IMR-90 (cell line): ENCODE results near the gene TMEM14A. TPM values are rescaled to one million over a fixed set of nuclear protein-coding genes. Genes with fewer than 3 reads are reported as not detected.

Experiments used
- ATAC-seq: fragments of 200-7000 bp; cut with Tn5 transposase; 2 replicates; pipeline ENCODE4 v1.9.1; 2020; ENCODE audit warnings: low read depth, mild to moderate bottlenecking, moderate library complexity
- BruUV-seq: library from RNA; stranded (reverse); fragments of 400-500 nt; replicated peaks from 2 replicates; lab custom pipeline; 2021; lab: Mats Ljungman, UMichigan
- CTCF ChIA-PET: fragments of 300-600 bp; formaldehyde crosslinking; extraction: SDS; loops from one replicate; lab custom pipeline; 2021; ENCODE audit warnings: antibody characterized with exemption; lab: Yijun Ruan, JAX
- POLR2A ChIA-PET: fragments of 300-600 bp; sonication (Branson Sonifier 250); formaldehyde crosslinking; loops from one replicate; lab custom pipeline; 2022; ENCODE audit warnings: antibody characterized with exemption; ENCODE audit not compliant: unreplicated experiment; lab: Charles Lee
- DNase-seq: peaks from one replicate; pipeline ENCODE4 v3.0.0; 2013
- H2AFZ ChIP-seq: replicated peaks from 2 replicates; pipeline ENCODE3; 2013; ENCODE audit warnings: low read length, mild to moderate bottlenecking; ENCODE audit not compliant: poor library complexity
- H2AK5ac ChIP-seq: 2 replicates; pipeline ENCODE4 v1.6.1; 2013; ENCODE audit warnings: low read depth, low read length, inconsistent platforms
- H2AK9ac ChIP-seq: replicated peaks from 2 replicates; pipeline ENCODE3; 2013; ENCODE audit warnings: mild to moderate bottlenecking, low read depth, low read length, moderate library complexity; ENCODE audit not compliant: poor library complexity
- H2BK120ac ChIP-seq: 2 replicates; pipeline ENCODE4 v1.6.1; 2013; ENCODE audit warnings: low read depth, low read length, inconsistent platforms
- H2BK15ac ChIP-seq: 3 replicates; pipeline ENCODE4 v1.6.1; 2013; ENCODE audit warnings: low read depth, low read length, inconsistent platforms
- H2BK20ac ChIP-seq: 2 replicates; pipeline ENCODE4 v1.6.1; 2013; ENCODE audit warnings: low read depth, mild to moderate bottlenecking, inconsistent platforms, low read length, moderate library complexity
- H2BK5ac ChIP-seq: 2 replicates; pipeline ENCODE4 v1.6.1; 2013; ENCODE audit warnings: mild to moderate bottlenecking, low read depth, low read length, inconsistent platforms; ENCODE audit not compliant: poor library complexity, severe bottlenecking
- H3K14ac ChIP-seq: replicated peaks from 2 replicates; pipeline ENCODE4 v1.6.1; 2013; ENCODE audit warnings: low read depth, low read length, inconsistent platforms
- H3K18ac ChIP-seq: 2 replicates; pipeline ENCODE4 v1.6.1; 2013; ENCODE audit warnings: low read depth, low read length, control low read depth
- H3K23ac ChIP-seq: 2 replicates; pipeline ENCODE4 v1.6.1; 2013; ENCODE audit warnings: low read depth, low read length, inconsistent platforms
- H3K27ac ChIP-seq: 2 replicates; pipeline ENCODE4 v1.5.1; 2013; ENCODE audit warnings: mild to moderate bottlenecking, control low read depth, low read length; ENCODE audit not compliant: insufficient read depth
- H3K27me3 ChIP-seq: 2 replicates; pipeline ENCODE4 v1.6.1; 2013; ENCODE audit warnings: low read length; ENCODE audit not compliant: control insufficient read depth, insufficient read depth
- H3K36me3 ChIP-seq: 2 replicates; pipeline ENCODE4 v1.6.1; 2013; ENCODE audit warnings: low read length, mixed read lengths; ENCODE audit not compliant: control insufficient read depth, insufficient read depth
- H3K4ac ChIP-seq: 2 replicates; pipeline ENCODE4 v1.6.1; 2013; ENCODE audit warnings: low read depth, low read length, inconsistent platforms
- H3K4me1 ChIP-seq: 2 replicates; pipeline ENCODE4 v1.6.1; 2013; ENCODE audit warnings: low read length, mixed read lengths; ENCODE audit not compliant: control insufficient read depth, insufficient read depth
- H3K4me2 ChIP-seq: 2 replicates; pipeline ENCODE4 v1.6.1; 2013; ENCODE audit warnings: low read depth, mild to moderate bottlenecking, control low read depth, low read length, moderate library complexity
- H3K4me3 ChIP-seq: 2 replicates; pipeline ENCODE4 v1.5.1; 2013; ENCODE audit warnings: low read depth, mild to moderate bottlenecking, control low read depth, low read length, moderate library complexity; ENCODE audit not compliant: insufficient read depth
- H3K56ac ChIP-seq: 2 replicates; pipeline ENCODE4 v1.6.1; 2013; ENCODE audit warnings: low read length, inconsistent platforms; ENCODE audit not compliant: insufficient read depth; ENCODE audit errors: extremely low read depth
- H3K79me1 ChIP-seq, 2 experiments: 2 replicates each; pipeline ENCODE4 v1.6.1; 2013; ENCODE audit warnings: low read length in 2 of 2, inconsistent platforms in 1 of 2, low read depth in 1 of 2
- H3K9ac ChIP-seq: 2 replicates; pipeline ENCODE4 v1.6.1; 2013; ENCODE audit warnings: low read depth, low read length, control low read depth
- H3K9me1 ChIP-seq: 2 replicates; pipeline ENCODE4 v1.6.1; 2013; ENCODE audit warnings: low read length, inconsistent platforms; ENCODE audit not compliant: insufficient read depth
- H3K9me3 ChIP-seq: 2 replicates; pipeline ENCODE4 v1.6.1; 2013; ENCODE audit warnings: low read length; ENCODE audit not compliant: control insufficient read depth, insufficient read depth
- H4K20me1 ChIP-seq: 2 replicates; pipeline ENCODE4 v1.6.1; 2013; ENCODE audit warnings: low read length, inconsistent platforms; ENCODE audit not compliant: insufficient read depth
- H4K5ac ChIP-seq: 2 replicates; pipeline ENCODE4 v1.6.1; 2013; ENCODE audit warnings: mild to moderate bottlenecking, low read depth, low read length, control low read depth
- H4K8ac ChIP-seq, 2 experiments: 2 replicates each; pipeline ENCODE4 v1.6.1; 2013; ENCODE audit warnings: low read depth in 2 of 2, low read length in 2 of 2, control low read depth in 1 of 2, inconsistent platforms in 1 of 2
- H4K91ac ChIP-seq: 2 replicates; pipeline ENCODE4 v1.6.1; 2013; ENCODE audit warnings: low read depth, low read length, inconsistent platforms; ENCODE audit not compliant: insufficient read depth
- RAD21 ChIP-seq: IDR thresholded peaks from 2 replicates; pipeline ENCODE4 v1.6.1; 2012; ENCODE audit warnings: low read length, improper control_type of control experiment
- RFX5 ChIP-seq: IDR thresholded peaks from 2 replicates; pipeline ENCODE4 v1.8.0; 2012; ENCODE audit warnings: low read depth, mild to moderate bottlenecking, low read length, moderate library complexity
- dilution Hi-C: fragments of 300-500 bp; cut with HindIII; formaldehyde crosslinking; loops from one replicate; pipeline ENCODE4 v1.14.3; 2018; ENCODE audit warnings: low sequenced_read_pairs; ENCODE audit not compliant: unreplicated experiment
- in situ Hi-C: fragments of 300-500 bp; cut with MboI; formaldehyde crosslinking; loops from 3 replicates; pipeline ENCODE4 v1.14.3; 2019; ENCODE audit warnings: low sequenced_read_pairs, inconsistent platforms, mixed read lengths
- intact Hi-C: fragments of 100-400 bp; cut with micrococcal nuclease; formaldehyde crosslinking; loops from 2 replicates; pipeline ENCODE4 v1.10.0; 2022
- polyA plus RNA-seq, 3 experiments: library from polyadenylated mRNA; depleted of rRNA; stranded (reverse); fragments of >200 nt; gene quantifications; 2 replicates each; pipeline ENCODE4 v1.2.3, GENCODE V29; 2012; ENCODE audit warnings: low replicate concordance in 1 of 3
- total RNA-seq: library from RNA; depleted of rRNA; stranded (reverse); fragments of >200 nt; gene quantifications from 2 replicates; pipeline ENCODE4 v1.2.3, GENCODE V29; 2012

The TMEM14A gene
- total and polyA plus RNA-seq, 2 of the 4 experiments (the other 2 are of a cell fraction) = 18.5 to 25.1 TPM

DNA sequence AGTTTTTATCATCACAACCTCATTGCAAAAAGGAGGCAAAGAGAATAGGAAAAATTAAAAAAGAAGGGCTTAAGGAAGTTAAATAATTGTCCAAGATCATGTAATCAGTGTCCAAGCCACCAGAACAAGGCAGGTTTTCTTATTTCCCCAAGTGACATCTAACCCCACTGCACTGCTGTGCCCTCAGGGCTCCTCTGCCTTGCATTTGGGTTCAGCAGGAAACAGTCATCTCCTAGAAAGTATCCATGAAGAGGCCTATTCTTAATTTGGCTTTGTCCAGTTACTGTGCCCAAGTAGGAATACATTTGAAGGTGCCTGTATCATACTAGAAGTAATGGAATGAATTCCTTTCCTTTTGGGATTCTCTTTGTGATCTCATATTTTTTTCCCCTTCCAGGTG lies 10.5 kb downstream of the TMEM14A start:
- no peak overlapping the region for H2AK9ac ChIP-seq
- H3K14ac ChIP-seq = no peak overlapping the region
- H2AK5ac ChIP-seq = no peak overlapping the region
- no peaks in the 10 kb centered on the region for H3K27me3 ChIP-seq
- H4K91ac ChIP-seq = no peak overlapping the region
- peaks cover 0 to 7% of the 10 kb centered on the region in 2 experiments; a peak in 2 of 4 replicates for H3K79me1 ChIP-seq
- no peak overlapping the region for H2BK15ac ChIP-seq
- TF ChIP-seq RFX5 (no peak), RAD21 (no peak)
- POLR2A ChIA-PET = no interaction called here
- no TSS peak for BruUV-seq
- no peak overlapping the region for H3K4me3 ChIP-seq
- H2BK20ac ChIP-seq = no peak overlapping the region
- H3K9me3 ChIP-seq = no peaks in the 10 kb centered on the region
- no peak overlapping the region for H4K8ac ChIP-seq
- no peak for ATAC-seq
- H3K4ac ChIP-seq = no peak overlapping the region
- intact Hi-C loops = no loop called here
- no peak overlapping the region for H3K9ac ChIP-seq
- no peak overlapping the region for H3K56ac ChIP-seq
- H3K9me1 ChIP-seq = peaks cover 6% of the 10 kb centered on the region; the same call in 1 of the 2 replicates
- no peak overlapping the region for H3K23ac ChIP-seq
- in situ Hi-C loops = no loop called here
- dilution Hi-C loops = no loop called here
- no peak overlapping the region for H3K27ac ChIP-seq
- no peaks in the 10 kb centered on the region for H4K20me1 ChIP-seq
- H3K4me2 ChIP-seq = no peak overlapping the region
- H2AFZ ChIP-seq = no peak overlapping the region
- peaks cover 11% of the 10 kb centered on the region for H3K36me3 ChIP-seq
- H4K5ac ChIP-seq = no peak overlapping the region
- no peak overlapping the region for H3K18ac ChIP-seq
- H2BK5ac ChIP-seq = no peak overlapping the region
- H3K4me1 ChIP-seq = no peaks in the 10 kb centered on the region
- no peak for DNase-seq
- H2BK120ac ChIP-seq = no peak overlapping the region
- CTCF ChIA-PET = no interaction called here
